Uterus (tissue), 4 donors: ENCODE measurements around the gene DDA1. TPM values are rescaled to one million over a fixed set of nuclear protein-coding genes. Genes with fewer than 3 reads are reported as not detected.

ENCODE experiments used
- DNase-seq, 2 donors: peaks; one replicate each; pipeline ENCODE4 v3.0.0-alpha.2; 2019 to 2020
- H3K27ac ChIP-seq, 2 donors: fragments of 200-600 bp; sonication (generic); 1 replicate in 1 of 2; 2 replicates in 1 of 2; pipeline ENCODE4 v1.5.1; 2016 to 2018
- H3K27me3 ChIP-seq, 2 donors: fragments of 200-600 bp; sonication (generic); one replicate each; pipeline ENCODE4 v1.5.1; 2018 to 2019; ENCODE audit warnings: control low read depth in 1 of 2
- H3K36me3 ChIP-seq, 2 donors: fragments of 200-600 bp; sonication (generic); one replicate each; pipeline ENCODE4 v1.5.1; 2019; ENCODE audit warnings: control low read depth in 1 of 2
- H3K4me1 ChIP-seq, 2 donors: fragments of 200-600 bp; sonication (generic); one replicate each; pipeline ENCODE4 v1.5.1; 2018 to 2019; ENCODE audit warnings: control low read depth in 1 of 2
- H3K4me3 ChIP-seq, 2 donors: fragments of 200-600 bp; sonication (generic); 1 replicate in 1 of 2; 2 replicates in 1 of 2; pipeline ENCODE4 v1.5.1; 2018 to 2019; ENCODE audit warnings: mild to moderate bottlenecking in 1 of 2
- H3K9me3 ChIP-seq, 2 donors: fragments of 200-600 bp; sonication (generic); one replicate each; pipeline ENCODE4 v1.5.1; 2019; ENCODE audit warnings: control low read depth in 1 of 2
- POLR2A ChIP-seq, 2 donors: fragments of 450-650 bp; IDR thresholded peaks; one replicate each; pipeline ENCODE4 v1.6.1; 2016; ENCODE audit warnings: antibody characterized with exemption in 2 of 2, mild to moderate bottlenecking in 1 of 2, moderate library complexity in 1 of 2
- intact Hi-C: fragments of 100-400 bp; cut with DNase I; formaldehyde crosslinking; loops from one replicate; pipeline ENCODE4 v1.15.1; 2023; ENCODE audit warnings: low total_unique reads
- total RNA-seq, 4 donors: library from RNA; depleted of rRNA in 3 of 4; stranded (reverse); fragments of >200 nt in 3 of 4; gene quantifications; one replicate each; pipeline versions ENCODE4 v1.1.0 to v1.2.4, GENCODE V29; 2014 to 2023
- TF ChIP-seq, protein P1 (sequence below), 4 experiments: fragments of 200-600 bp in 2 of 4; fragments of 450-650 bp in 2 of 4; sonication (generic) in 2 of 4; IDR thresholded peaks; one replicate each; pipeline ENCODE4 v1.5.1; 2016 to 2019; ENCODE audit warnings: antibody characterized with exemption in 4 of 4, mild to moderate bottlenecking in 2 of 4, moderate library complexity in 1 of 4
- donor health status: DM: yes; HTN: yes; CAD: no.

Gene DDA1
- total RNA-seq, 4 donors from 2014 or later, result 2.8 to 22.2 (median 8.9) TPM

DNA sequence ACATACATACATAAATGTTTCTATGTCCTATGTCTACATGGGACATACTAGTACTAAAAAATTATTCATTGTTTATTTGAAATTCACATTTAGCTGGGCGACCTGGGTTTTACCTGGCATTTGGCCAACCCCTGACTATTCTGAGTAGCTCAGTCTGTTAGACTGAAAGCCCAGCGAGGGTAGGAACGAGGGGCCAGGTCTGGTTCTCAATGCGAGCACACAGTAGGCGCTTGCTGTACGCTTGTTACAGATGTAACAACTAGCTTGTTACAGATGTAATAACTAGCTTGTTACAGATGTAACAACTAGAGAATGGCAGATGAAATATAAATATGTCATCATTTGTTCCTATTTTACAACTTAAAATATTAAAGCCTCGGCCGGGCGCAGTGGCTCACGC lies 26.2 kb downstream of the DDA1 start:
- H3K9me3 ChIP-seq, result no peaks in the 10 kb centered on the region
- H3K4me1 ChIP-seq, result peaks cover 0 to 13% of the 10 kb centered on the region in 2 donors
- no peaks in the 10 kb centered on the region for H3K27me3 ChIP-seq
- H3K4me3 ChIP-seq, result no peak overlapping the region
- no peak overlapping the region for H3K27ac ChIP-seq
- intact Hi-C loops, result no loop called here
- TF ChIP-seq, protein P1, sequence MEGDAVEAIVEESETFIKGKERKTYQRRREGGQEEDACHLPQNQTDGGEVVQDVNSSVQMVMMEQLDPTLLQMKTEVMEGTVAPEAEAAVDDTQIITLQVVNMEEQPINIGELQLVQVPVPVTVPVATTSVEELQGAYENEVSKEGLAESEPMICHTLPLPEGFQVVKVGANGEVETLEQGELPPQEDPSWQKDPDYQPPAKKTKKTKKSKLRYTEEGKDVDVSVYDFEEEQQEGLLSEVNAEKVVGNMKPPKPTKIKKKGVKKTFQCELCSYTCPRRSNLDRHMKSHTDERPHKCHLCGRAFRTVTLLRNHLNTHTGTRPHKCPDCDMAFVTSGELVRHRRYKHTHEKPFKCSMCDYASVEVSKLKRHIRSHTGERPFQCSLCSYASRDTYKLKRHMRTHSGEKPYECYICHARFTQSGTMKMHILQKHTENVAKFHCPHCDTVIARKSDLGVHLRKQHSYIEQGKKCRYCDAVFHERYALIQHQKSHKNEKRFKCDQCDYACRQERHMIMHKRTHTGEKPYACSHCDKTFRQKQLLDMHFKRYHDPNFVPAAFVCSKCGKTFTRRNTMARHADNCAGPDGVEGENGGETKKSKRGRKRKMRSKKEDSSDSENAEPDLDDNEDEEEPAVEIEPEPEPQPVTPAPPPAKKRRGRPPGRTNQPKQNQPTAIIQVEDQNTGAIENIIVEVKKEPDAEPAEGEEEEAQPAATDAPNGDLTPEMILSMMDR (IDR thresholded peaks at IDR 0.05), result no peak
- no peak for TF ChIP-seq POLR2A (IDR thresholded peaks at IDR 0.05)
- DNase-seq, result no peak
- no peaks in the 10 kb centered on the region for H3K36me3 ChIP-seq

DNA sequence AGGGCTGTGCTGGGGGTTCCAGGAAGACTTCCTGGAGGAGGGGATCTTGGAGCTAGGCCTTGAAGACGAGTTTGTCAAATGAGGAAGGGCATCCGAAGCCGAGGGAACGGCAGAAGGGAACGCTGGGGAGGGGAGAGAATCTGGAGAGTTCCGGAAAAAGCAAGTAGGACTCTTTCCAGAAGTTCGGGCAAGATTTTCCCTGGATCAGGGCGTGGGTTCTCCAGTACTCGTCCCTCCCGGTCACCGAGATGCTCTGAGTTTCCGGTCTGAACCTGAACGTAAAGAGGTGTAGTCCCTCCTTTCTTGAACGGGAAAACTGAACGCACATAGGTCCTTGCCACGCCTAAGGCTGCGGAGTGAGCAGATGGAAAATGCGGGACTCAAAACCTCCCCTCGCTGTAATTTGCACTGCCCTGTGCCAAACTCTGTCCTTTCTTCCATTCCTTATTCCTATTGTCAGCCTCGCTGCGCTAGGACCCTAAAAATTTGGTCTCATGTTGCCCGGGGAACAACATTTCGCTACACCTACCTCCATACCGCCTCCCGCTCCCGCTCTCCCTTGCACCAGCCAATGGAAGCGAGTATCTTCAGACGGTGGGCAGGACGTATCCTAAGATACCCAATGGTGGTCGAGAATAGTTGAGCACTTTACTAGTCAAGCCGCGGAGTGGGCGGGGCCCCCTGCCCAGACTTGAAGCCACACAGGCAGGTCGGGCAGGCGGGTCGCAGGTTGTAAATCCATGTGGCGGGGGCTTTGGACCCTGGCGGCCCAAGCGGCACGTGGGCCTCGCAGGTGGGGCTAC lies 27.7 kb downstream of the DDA1 start, which contains the start of gene GTPBP3:
Gene GTPBP3 (plus strand): TSS at position 682 of the 803 bp plus-strand sequence. CDS start 59 bp downstream, at position 741.
- peak within 1 kb of the TSS; percentile 57 to 78 for H3K4me3 ChIP-seq
- H3K36me3 ChIP-seq, result no peaks in the 10 kb centered on the region
- no peaks in the 10 kb centered on the region for H3K27me3 ChIP-seq
- TF ChIP-seq POLR2A (IDR thresholded peaks at IDR 0.05), result peak in 1 of 2 donors; percentile 19
- TF ChIP-seq, protein P1 (IDR thresholded peaks at IDR 0.05), result no peak
- DNase-seq, result peak; percentile 94 to 97
- H3K27ac ChIP-seq, result peak within 1 kb of the TSS; percentile 90 to 93
- intact Hi-C loops, result no loop called here
- peaks cover 0 to 13% of the 10 kb centered on the region in 2 donors for H3K4me1 ChIP-seq
- H3K9me3 ChIP-seq, result no peaks in the 10 kb centered on the region

DNA sequence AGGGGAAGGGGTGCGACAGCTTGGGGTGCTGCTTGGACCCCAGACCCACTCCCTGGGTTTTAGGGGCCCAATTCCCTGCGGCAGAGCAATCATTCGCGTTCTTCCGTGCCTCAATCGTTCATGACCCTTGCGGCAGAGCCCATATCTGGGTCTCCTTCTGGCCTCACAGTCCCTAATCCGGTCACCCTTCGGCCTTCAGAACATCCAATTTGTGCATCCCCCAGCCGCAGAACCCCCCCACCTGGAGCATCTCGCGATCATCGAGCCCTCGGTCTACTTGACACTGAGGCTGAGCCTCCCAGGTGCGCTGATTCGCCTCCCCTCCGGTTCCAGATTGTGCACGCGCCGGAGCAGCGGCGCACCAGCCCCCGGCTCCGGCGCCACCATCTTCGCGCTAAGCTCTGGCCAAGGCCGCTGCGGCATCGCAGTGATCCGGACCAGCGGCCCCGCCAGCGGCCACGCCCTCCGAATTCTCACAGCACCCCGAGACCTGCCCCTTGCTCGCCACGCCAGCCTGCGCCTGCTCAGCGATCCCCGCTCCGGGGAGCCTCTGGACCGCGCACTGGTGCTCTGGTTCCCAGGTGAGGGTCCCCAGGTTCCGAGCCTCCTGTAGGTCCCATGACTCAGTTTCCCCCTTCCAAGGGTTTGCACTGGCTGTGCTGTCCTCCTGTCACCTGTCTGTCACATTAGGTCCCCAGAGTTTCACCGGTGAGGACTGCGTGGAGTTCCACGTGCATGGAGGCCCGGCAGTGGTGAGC lies 28.5 kb downstream of the DDA1 start:
- no peak for DNase-seq

DNA sequence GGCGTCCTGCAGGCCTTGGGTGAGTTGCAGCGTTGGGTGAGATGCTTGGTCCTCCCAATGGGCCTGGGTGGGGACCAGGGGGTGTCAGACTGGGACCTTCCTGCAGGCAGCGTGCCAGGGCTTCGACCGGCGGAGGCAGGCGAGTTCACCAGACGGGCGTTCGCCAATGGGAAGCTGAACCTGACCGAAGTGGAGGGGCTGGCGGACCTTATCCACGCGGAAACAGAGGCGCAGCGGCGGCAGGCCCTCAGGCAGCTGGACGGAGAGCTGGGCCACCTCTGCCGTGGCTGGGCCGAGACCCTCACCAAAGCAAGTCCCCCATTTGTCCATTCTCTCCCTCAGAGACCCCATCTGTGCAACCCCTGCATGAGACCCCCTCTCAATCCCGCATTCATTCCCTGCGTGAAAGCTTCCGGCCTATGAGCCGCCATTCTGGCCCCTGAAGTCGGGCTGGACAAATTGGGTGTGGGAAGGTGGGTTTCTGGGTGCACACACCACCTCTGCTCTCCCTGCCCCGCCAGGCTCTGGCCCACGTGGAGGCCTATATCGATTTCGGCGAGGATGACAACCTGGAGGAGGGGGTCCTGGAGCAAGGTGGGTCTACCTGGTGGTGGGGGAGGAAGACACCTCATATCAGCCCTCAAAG lies 29.2 kb downstream of the DDA1 start:
- Histone ChIP-seq H3K4me1 (peaks cover 0 to 13% of the 10 kb centered on the region in 2 donors), H3K27ac (no peak overlapping the region), H3K27me3 (no peaks in the 10 kb centered on the region), H3K9me3 (no peaks in the 10 kb centered on the region), H3K4me3 (peak overlapping the region in 1 of 2 donors; percentile 57), H3K36me3 (no peaks in the 10 kb centered on the region)
- TF ChIP-seq, protein P1 (IDR thresholded peaks at IDR 0.05), result no peak
- TF ChIP-seq POLR2A (IDR thresholded peaks at IDR 0.05), result no peak
- DNase-seq, result no peak
- intact Hi-C loops, result no loop called here

More for the DNA sequence above, 28.5 kb downstream of the DDA1 start:
- intact Hi-C loops, result no loop called here
- Histone ChIP-seq H3K9me3 (no peaks in the 10 kb centered on the region), H3K36me3 (no peaks in the 10 kb centered on the region), H3K4me1 (peaks cover 0 to 13% of the 10 kb centered on the region in 2 donors), H3K27ac (peak overlapping the region in 1 of 2 donors; percentile 66), H3K4me3 (peak overlapping the region; percentile 57 to 78), H3K27me3 (no peaks in the 10 kb centered on the region)
- TF ChIP-seq, protein P1 (IDR thresholded peaks at IDR 0.05), result no peak
- TF ChIP-seq POLR2A (IDR thresholded peaks at IDR 0.05), result no peak
